Measurements from ENCODE around the gene ALCAM.

Gene ALCAM

GRCh38 chr3:105409364-105409763 is 42.7 kb downstream of the ALCAM start:
- peak; percentile 89 for DNase-seq (ENCODE audit: low read depth)
- TF ChIP-seq CTCF (IDR thresholded peaks at IDR 0.05; ENCODE audit: insufficient read depth, low read depth, low read length, missing control alignments): no peak

GRCh38 chr3:105413343-105413887 is 46.7 kb downstream of the ALCAM start:
- no peak for TF ChIP-seq CTCF (IDR thresholded peaks at IDR 0.05; ENCODE audit: insufficient read depth, low read depth, low read length, missing control alignments)
- H3K4me3 ChIP-seq (ENCODE audit: low read length): no peak overlapping the region
- no peak for DNase-seq (ENCODE audit: low read depth)

More at GRCh38 chr3:105409364-105409763, 42.7 kb downstream of the ALCAM start:
- no peak overlapping the region for H3K4me3 ChIP-seq (ENCODE audit: low read length)

GRCh38 chr3:105414841-105415240 is 48.1 kb downstream of the ALCAM start:
- DNase-seq (ENCODE audit: low read depth): no peak
- H3K4me3 ChIP-seq (ENCODE audit: low read length): no peak overlapping the region
- TF ChIP-seq CTCF (IDR thresholded peaks at IDR 0.05; ENCODE audit: insufficient read depth, low read depth, low read length, missing control alignments): no peak

- no peak overlapping the region for H3K4me3 ChIP-seq (ENCODE audit: low read length)
- DNase-seq (ENCODE audit: low read depth): no peak
- no peak for TF ChIP-seq CTCF (IDR thresholded peaks at IDR 0.05; ENCODE audit: insufficient read depth, low read depth, low read length, missing control alignments)
Measured at GRCh38 chr3:105415951-105416350, 49.2 kb downstream of the ALCAM start.

GRCh38 chr3:105417525-105418289 is 51.0 kb downstream of the ALCAM start:
- H3K4me3 ChIP-seq (ENCODE audit: low read length): no peak overlapping the region
- DNase-seq (ENCODE audit: low read depth): peak; percentile 21
- TF ChIP-seq CTCF (IDR thresholded peaks at IDR 0.05; ENCODE audit: insufficient read depth, low read depth, low read length, missing control alignments): no peak

- H3K4me3 ChIP-seq (ENCODE audit: low read length): no peak overlapping the region
- DNase-seq (ENCODE audit: low read depth): no peak
- no peak for TF ChIP-seq CTCF (IDR thresholded peaks at IDR 0.05; ENCODE audit: insufficient read depth, low read depth, low read length, missing control alignments)
Measured at GRCh38 chr3:105422645-105423044, 55.9 kb downstream of the ALCAM start.

GRCh38 chr3:105423397-105423796 is 56.7 kb downstream of the ALCAM start:
- TF ChIP-seq CTCF (IDR thresholded peaks at IDR 0.05; ENCODE audit: insufficient read depth, low read depth, low read length, missing control alignments): no peak
- DNase-seq (ENCODE audit: low read depth): no peak
- no peak overlapping the region for H3K4me3 ChIP-seq (ENCODE audit: low read length)

Measured in epithelial cell of esophagus (primary cell).